GM10266 (cell line): ENCODE data around the gene VASN.
"Not testable (repeated sequence)": the region's sequence is repeated elsewhere in the genome, so short reads cannot be mapped to it uniquely, and the experiment has no call there.

Source experiments
- DNase-seq: peaks from one replicate; pipeline ENCODE4 v3.0.0; 2012; ENCODE audit errors: extremely low spot score
- TF ChIP-seq, protein P1 (sequence below): IDR thresholded peaks from 2 replicates; pipeline ENCODE4 v1.5.1; 2012; ENCODE audit warnings: mild to moderate bottlenecking, low read depth; ENCODE audit not compliant: control insufficient read depth, insufficient read depth; ENCODE audit errors: missing control alignments

VASN gene

DNA sequence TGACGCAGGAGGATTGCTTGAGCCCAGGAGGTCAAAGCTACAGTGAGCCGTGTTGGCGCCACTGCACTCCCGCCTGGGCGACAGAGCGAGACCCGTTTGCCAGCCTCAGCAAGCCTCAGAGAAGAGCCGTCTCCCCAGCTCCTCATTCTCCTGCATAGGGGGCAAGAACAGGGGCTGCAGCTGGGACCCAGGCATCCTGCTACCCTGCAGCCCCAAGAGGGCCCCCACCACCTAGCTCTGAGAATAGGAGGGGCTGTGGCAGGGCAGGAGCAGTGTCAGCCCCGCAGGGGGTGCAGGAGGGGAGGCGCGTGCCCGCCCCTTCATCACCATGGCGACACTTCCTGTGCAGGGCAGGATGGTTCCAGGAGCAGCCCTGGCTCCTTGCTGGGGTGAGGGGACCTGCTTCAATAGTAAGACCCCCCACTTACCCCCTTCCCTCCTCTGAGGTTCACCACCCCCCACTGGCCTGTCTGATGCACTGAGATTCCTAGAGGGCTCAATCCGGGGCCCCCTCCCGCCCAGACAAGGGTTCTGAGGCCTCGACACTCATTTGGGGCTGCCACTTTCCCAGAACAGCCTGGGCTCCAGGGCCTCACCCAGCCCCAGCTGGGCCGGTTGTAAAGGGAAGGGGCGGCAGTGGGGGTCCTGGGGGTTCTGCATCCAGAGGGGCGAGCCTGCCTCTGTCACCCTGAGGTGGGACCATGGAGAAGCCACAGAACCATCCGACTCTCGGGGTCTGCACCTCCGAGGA lies 20.2 kb downstream of the VASN start:
- no peak for DNase-seq
- TF ChIP-seq, protein P1, sequence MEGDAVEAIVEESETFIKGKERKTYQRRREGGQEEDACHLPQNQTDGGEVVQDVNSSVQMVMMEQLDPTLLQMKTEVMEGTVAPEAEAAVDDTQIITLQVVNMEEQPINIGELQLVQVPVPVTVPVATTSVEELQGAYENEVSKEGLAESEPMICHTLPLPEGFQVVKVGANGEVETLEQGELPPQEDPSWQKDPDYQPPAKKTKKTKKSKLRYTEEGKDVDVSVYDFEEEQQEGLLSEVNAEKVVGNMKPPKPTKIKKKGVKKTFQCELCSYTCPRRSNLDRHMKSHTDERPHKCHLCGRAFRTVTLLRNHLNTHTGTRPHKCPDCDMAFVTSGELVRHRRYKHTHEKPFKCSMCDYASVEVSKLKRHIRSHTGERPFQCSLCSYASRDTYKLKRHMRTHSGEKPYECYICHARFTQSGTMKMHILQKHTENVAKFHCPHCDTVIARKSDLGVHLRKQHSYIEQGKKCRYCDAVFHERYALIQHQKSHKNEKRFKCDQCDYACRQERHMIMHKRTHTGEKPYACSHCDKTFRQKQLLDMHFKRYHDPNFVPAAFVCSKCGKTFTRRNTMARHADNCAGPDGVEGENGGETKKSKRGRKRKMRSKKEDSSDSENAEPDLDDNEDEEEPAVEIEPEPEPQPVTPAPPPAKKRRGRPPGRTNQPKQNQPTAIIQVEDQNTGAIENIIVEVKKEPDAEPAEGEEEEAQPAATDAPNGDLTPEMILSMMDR = no peak

- no peak for DNase-seq
- TF ChIP-seq, protein P1 = no peak
Observed at GRCh38 chr16:4392382-4393239, 21.0 kb downstream of the VASN start.

- TF ChIP-seq, protein P1 = no peak
- DNase-seq = no peak
Observed at GRCh38 chr16:4393240-4393600, 21.6 kb downstream of the VASN start.

DNA sequence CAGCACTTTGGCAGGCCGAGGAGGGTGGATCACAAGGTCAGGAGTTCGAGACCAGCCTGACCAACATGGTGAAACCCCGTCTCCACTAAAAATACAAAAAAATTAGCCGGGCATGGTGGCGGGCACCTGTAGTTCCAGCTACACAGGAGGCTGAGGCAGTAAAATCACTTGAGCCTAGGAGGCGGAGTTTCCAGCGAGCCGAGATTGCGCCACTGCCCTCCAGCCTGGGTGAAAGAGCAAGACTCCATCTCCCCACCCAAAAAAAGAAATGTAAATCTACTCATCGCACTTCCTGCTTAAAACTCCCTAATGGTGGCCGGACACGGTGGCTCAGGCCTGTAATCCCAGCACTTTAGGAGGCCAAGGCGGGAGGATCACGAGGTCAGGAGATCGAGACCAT lies 22.2 kb downstream of the VASN start:
- DNase-seq = not testable (repeated sequence)

DNA sequence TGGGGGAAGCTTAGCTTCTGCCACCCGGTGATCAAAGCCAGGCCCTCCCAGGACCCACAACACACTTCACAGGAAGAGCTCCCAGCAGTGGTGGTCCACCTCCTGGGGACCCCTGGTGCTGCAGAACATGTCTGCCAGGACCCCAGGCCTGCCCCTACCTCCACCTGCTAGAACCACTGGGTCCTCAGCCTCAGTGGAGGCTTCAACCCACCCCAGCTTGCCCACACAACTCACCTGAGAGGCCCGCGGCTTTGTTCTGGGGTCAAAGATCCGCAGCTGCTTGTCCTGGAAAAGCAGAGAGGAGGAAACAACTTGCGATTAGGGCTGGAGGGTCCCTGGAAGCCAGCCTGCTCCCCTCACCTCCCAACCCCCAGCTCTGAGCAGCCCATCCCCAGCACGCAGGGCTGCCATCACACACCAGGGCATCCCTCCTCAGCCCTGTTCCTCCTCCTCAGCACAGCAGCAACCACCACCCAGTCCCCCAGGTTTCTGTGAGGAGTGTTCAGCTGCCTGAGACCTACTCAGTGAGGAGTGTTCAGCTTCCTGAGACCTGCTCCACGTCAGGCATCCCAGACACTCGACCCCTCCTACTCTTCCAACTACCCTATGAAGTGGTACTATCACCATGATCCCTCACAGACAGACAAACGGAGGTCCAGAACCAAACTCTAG lies 23.5 kb downstream of the VASN start:
- DNase-seq = no peak
- TF ChIP-seq, protein P1 = no peak

- DNase-seq = no peak
- TF ChIP-seq, protein P1 = no peak
Observed at GRCh38 chr16:4399001-4399730, 27.5 kb downstream of the VASN start.

DNA sequence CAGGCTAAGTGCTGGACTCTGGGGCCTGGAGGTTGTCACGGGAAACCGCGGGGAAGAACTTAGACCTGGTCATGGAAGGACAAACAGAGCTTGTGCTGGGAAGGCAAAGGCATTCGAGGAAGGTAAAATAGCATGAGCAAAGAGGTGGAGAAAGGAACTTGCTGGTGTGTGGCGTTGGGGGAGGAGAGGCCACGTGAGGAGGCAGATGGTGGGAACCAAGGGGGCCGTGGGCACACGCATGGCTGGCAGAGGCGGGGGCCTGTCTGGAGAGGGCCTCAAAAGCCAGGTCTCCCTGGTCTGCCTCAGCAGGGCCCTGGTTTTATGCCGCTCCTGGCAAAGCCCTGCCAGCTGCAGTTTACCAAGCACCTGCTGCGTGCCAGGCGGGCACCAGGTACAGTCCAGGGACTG lies 29.4 kb downstream of the VASN start:
- TF ChIP-seq, protein P1 = no peak
- no peak for DNase-seq
